CD4-positive, alpha-beta T cell (primary cell): ENCODE measurements around the gene TRIM71. TPM values are rescaled to one million over a fixed set of nuclear protein-coding genes. Genes with fewer than 3 reads are reported as not detected.

Experiments used
- ATAC-seq: fragments of 200-7000 bp; cut with Tn5 transposase; one replicate; pipeline ENCODE4 v1.10.0; 2022; ENCODE audit warnings: mild to moderate bottlenecking; ENCODE audit not compliant: poor library complexity
- CTCF ChIA-PET: fragments of 350-600 bp; sonication (Branson Sonifier 250); formaldehyde crosslinking; loops from one replicate; lab custom pipeline; 2021; ENCODE audit warnings: antibody characterized with exemption, inconsistent platforms; lab: Charles Lee
- POLR2A ChIA-PET: fragments of 350-600 bp; sonication (Branson Sonifier 250); formaldehyde crosslinking; loops from one replicate; lab custom pipeline; 2021; ENCODE audit warnings: antibody characterized with exemption, inconsistent platforms; lab: Charles Lee
- DNase-seq, 14 experiments: peaks; one replicate each; pipeline ENCODE4 v3.0.0-alpha.2; 2013 to 2020; ENCODE audit warnings: mixed read lengths in 2 of 14
- H3K27ac ChIP-seq, 2 donors: one replicate each; pipeline versions ENCODE4 v1.5.1 to v1.7.0; 2013; ENCODE audit warnings: low read length in 2 of 2, low read depth in 1 of 2, mild to moderate bottlenecking in 1 of 2
- H3K27me3 ChIP-seq, 2 experiments: 1 replicate in 1 of 2; 2 replicates in 1 of 2; pipeline versions ENCODE4 v1.6.1 to v1.7.0; 2013; ENCODE audit warnings: low read length in 2 of 2, control low read depth in 1 of 2, mild to moderate bottlenecking in 1 of 2, moderate library complexity in 1 of 2; ENCODE audit not compliant: insufficient read depth in 2 of 2, control insufficient read depth in 1 of 2
- H3K36me3 ChIP-seq: one replicate; pipeline ENCODE4 v1.6.1; 2013; ENCODE audit warnings: low read length, control low read depth; ENCODE audit not compliant: insufficient read depth
- H3K4me1 ChIP-seq: one replicate; pipeline ENCODE4 v1.6.1; 2013; ENCODE audit warnings: low read length, control low read depth; ENCODE audit not compliant: insufficient read depth
- H3K4me3 ChIP-seq: one replicate; pipeline ENCODE4 v1.5.1; 2013; ENCODE audit warnings: mild to moderate bottlenecking, low read length, moderate library complexity
- H3K9me3 ChIP-seq, 2 experiments: 1 replicate in 1 of 2; 2 replicates in 1 of 2; pipeline versions ENCODE4 v1.6.1 to v1.7.0; 2013; ENCODE audit warnings: low read length in 2 of 2, mild to moderate bottlenecking in 2 of 2, control low read depth in 1 of 2, moderate library complexity in 1 of 2; ENCODE audit not compliant: control insufficient read depth in 1 of 2, insufficient read depth in 1 of 2
- H3K27ac Mint-ChIP-seq: one replicate; pipeline ENCODE4 v1.8.0; 2020; ENCODE audit warnings: mixed read lengths
- H3K27me3 Mint-ChIP-seq: one replicate; pipeline ENCODE4 v1.8.0; 2021; ENCODE audit warnings: mixed read lengths
- H3K36me3 Mint-ChIP-seq: one replicate; pipeline ENCODE4 v1.8.0; 2021; ENCODE audit warnings: low read depth, mixed read lengths
- H3K4me1 Mint-ChIP-seq: one replicate; pipeline ENCODE4 v1.8.0; 2021; ENCODE audit warnings: low read depth, mixed read lengths
- H3K4me3 Mint-ChIP-seq: one replicate; pipeline ENCODE4 v1.8.0; 2020; ENCODE audit warnings: mild to moderate bottlenecking, mixed read lengths
- H3K9me3 Mint-ChIP-seq: one replicate; pipeline ENCODE4 v1.8.0; 2020; ENCODE audit warnings: mixed read lengths
- CTCF ChIP-seq: fragments of 200-600 bp; IDR thresholded peaks from one replicate; pipeline ENCODE4 v1.8.0; 2022; ENCODE audit warnings: antibody characterized with exemption, mild to moderate bottlenecking
- intact Hi-C, 2 experiments: fragments of 100-400 bp; cut with DNase I in 1 of 2; cut with micrococcal nuclease in 1 of 2; formaldehyde crosslinking; loops; one replicate each; pipeline versions ENCODE4 v1.15.1 to v1.9.0; 2023 to 2025; cut with DNase I, micrococcal nuclease
- total RNA-seq, 174 experiments: library from RNA in 2 of 174; stranded (reverse) in 2 of 174; gene quantifications; one replicate each; pipeline ENCODE4 v1.2.3 and lab custom pipeline; 2021 to 2026

Gene TRIM71
- total RNA-seq, 2 experiments from 2014 or later = 0.03 TPM; not detected in 1

- ATAC-seq = no peak
- peaks cover 0 to 5% of the 10 kb centered on the region in 2 experiments for H3K9me3 ChIP-seq
- H3K27me3 ChIP-seq = peaks cover 24 to 38% of the 10 kb centered on the region in 2 experiments
- TF ChIP-seq CTCF = no peak
- Mint-ChIP-seq H3K4me3 (no peak overlapping the region), H3K27ac (no peak overlapping the region), H3K4me1 (no peaks in the 10 kb centered on the region), H3K9me3 (no peaks in the 10 kb centered on the region), H3K27me3 (peaks cover 55% of the 10 kb centered on the region), H3K36me3 (no peaks in the 10 kb centered on the region)
- ChIA-PET POLR2A (no interaction called here), CTCF (interaction anchor here (0.6 kb wide), 1 partner anchor 254 kb away, joined by 3 read pairs; no protein-coding TSS in a partner anchor)
- H3K4me3 ChIP-seq = no peak overlapping the region
- DNase-seq = no peak
- H3K4me1 ChIP-seq = peaks cover 7% of the 10 kb centered on the region
- H3K27ac ChIP-seq = no peak overlapping the region
- intact Hi-C loops = no loop called here
- H3K36me3 ChIP-seq = no peaks in the 10 kb centered on the region
These were observed 2.6 kb downstream of the TRIM71 start for GRCh38 chr3:32820430-32820829.

DNA sequence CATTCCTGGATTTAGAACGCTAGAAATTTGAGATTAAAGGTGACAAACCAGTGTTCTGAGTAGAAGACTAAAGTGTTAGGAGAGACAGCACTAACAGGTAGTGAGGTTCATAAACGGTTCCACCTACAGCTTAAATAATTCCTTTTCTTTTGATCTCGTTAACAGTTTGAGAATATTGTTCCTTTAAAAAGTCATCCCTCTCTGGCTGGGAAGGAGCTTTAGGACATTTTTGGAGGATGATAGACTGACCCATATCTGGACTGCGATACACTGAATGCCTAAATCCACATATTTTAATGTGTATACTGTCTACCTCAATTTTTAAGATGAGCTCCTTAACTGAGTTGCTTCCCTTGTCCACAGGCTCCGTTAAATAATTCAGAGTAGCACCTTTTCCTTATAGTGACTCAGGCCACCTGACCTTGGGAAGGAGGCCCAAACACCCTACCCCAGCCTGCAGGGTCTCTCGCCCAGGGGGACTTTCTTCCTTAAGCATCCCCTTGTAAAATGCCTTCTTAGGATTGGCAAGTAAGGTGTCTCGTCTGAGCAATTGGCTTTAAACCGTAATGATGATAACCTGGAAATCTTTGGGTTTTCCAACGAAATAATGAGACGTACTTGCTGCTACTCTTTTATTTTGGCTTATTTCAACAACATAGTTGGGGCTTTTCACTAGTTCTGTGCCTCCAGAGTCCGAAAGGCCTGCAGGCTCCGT, 3.3 kb downstream of the TRIM71 start:
- no peak overlapping the region for H3K27ac ChIP-seq
- TF ChIP-seq CTCF = no peak
- DNase-seq (no peak), ATAC-seq (no peak)
- no peak overlapping the region for H3K27ac Mint-ChIP-seq
- H3K4me1 Mint-ChIP-seq = no peaks in the 10 kb centered on the region
- H3K4me3 ChIP-seq = no peak overlapping the region
- no peaks in the 10 kb centered on the region for H3K36me3 ChIP-seq
- intact Hi-C loops = no loop called here
- no peaks in the 10 kb centered on the region for H3K9me3 Mint-ChIP-seq
- ChIA-PET POLR2A (no interaction called here), CTCF (interaction anchor here (0.6 kb wide), 1 partner anchor 253 kb away, joined by 3 read pairs; no protein-coding TSS in a partner anchor)
- H3K36me3 Mint-ChIP-seq = no peaks in the 10 kb centered on the region
- peak overlapping the region; percentile 20 for H3K4me3 Mint-ChIP-seq
- H3K4me1 ChIP-seq = peaks cover 7% of the 10 kb centered on the region
- H3K27me3 Mint-ChIP-seq = peaks cover 56% of the 10 kb centered on the region
- peaks cover 18 to 35% of the 10 kb centered on the region in 2 experiments for H3K27me3 ChIP-seq
- H3K9me3 ChIP-seq = peaks cover 0 to 5% of the 10 kb centered on the region in 2 experiments

GRCh38 chr3:32821686-32822296, 4.0 kb downstream of the TRIM71 start:
- POLR2A ChIA-PET = no interaction called here

More at GRCh38 chr3:32821686-32822296, 4.0 kb downstream of the TRIM71 start:
- H3K27ac Mint-ChIP-seq = no peak overlapping the region
- DNase-seq (no peak), ATAC-seq (no peak)
- no peak for TF ChIP-seq CTCF
- H3K36me3 Mint-ChIP-seq = no peaks in the 10 kb centered on the region
- H3K4me3 ChIP-seq = no peak overlapping the region
- no peaks in the 10 kb centered on the region for H3K4me1 Mint-ChIP-seq
- intact Hi-C loops = no loop called here
- H3K4me1 ChIP-seq = peaks cover 7% of the 10 kb centered on the region
- CTCF ChIA-PET = no interaction called here
- H3K27me3 ChIP-seq = peaks cover 18 to 35% of the 10 kb centered on the region in 2 experiments
- H3K27me3 Mint-ChIP-seq = peaks cover 56% of the 10 kb centered on the region
- H3K4me3 Mint-ChIP-seq = no peak overlapping the region
- no peak overlapping the region for H3K27ac ChIP-seq
- H3K9me3 ChIP-seq = peaks cover 0 to 5% of the 10 kb centered on the region in 2 experiments
- no peaks in the 10 kb centered on the region for H3K9me3 Mint-ChIP-seq
- no peaks in the 10 kb centered on the region for H3K36me3 ChIP-seq
